OCI-LY1 (cell line): ENCODE results near the gene IPCEF1.

Experiments used
- CTCF ChIP-seq: fragments of 200-600 bp; sonication (generic), shearing (Covaris generic); IDR thresholded peaks from 2 replicates; pipeline ENCODE4 v1.5.1; 2017; ENCODE audit warnings: mild to moderate bottlenecking, antibody characterized with exemption, low read length, moderate library complexity, mixed read lengths
- EZH2 ChIP-seq: fragments of 200-600 bp; sonication (generic), shearing (Covaris generic); IDR thresholded peaks from 2 replicates; pipeline ENCODE4 v1.8.0; 2017; ENCODE audit warnings: borderline replicate concordance, mixed run types, mild to moderate bottlenecking, antibody characterized with exemption, low read length, moderate library complexity, mixed read lengths

- TF ChIP-seq CTCF = no peak
- TF ChIP-seq EZH2 = no peak
Observed at GRCh38 chr6:154140743-154141142, 215.9 kb downstream of the IPCEF1 start.
